Sigmoid colon (tissue), 7 donors: Measurements from ENCODE around the gene FTO. TPM values are rescaled to one million over a fixed set of nuclear protein-coding genes. Genes with fewer than 3 reads are reported as not detected.

Source experiments
- DNase-seq: peaks from one replicate; pipeline ENCODE4 v3.0.0-alpha.2; 2019
- H3K27ac ChIP-seq, 4 donors: fragments of 200-600 bp; sonication (generic); one replicate each; pipeline ENCODE4 v1.5.1; 2016 to 2019; ENCODE audit warnings: mild to moderate bottlenecking in 1 of 4
- H3K27me3 ChIP-seq, 3 donors: fragments of 200-600 bp; sonication (generic); one replicate each; pipeline ENCODE4 v1.5.1; 2019; ENCODE audit warnings: mild to moderate bottlenecking in 1 of 3
- H3K36me3 ChIP-seq, 4 donors: fragments of 200-600 bp; sonication (generic); one replicate each; pipeline ENCODE4 v1.5.1; 2016 to 2019
- H3K4me1 ChIP-seq, 4 donors: fragments of 200-600 bp; sonication (generic); one replicate each; pipeline ENCODE4 v1.5.1; 2017 to 2019
- H3K4me3 ChIP-seq, 4 donors: fragments of 200-600 bp; sonication (generic); one replicate each; pipeline ENCODE4 v1.5.1; 2017 to 2019; ENCODE audit warnings: mild to moderate bottlenecking in 2 of 4, moderate library complexity in 1 of 4
- H3K9me3 ChIP-seq, 4 donors: fragments of 200-600 bp in 3 of 4; sonication (generic) in 3 of 4; one replicate each; pipeline versions ENCODE4 v1.5.1 to v1.6.1; 2013 to 2019
- CTCF ChIP-seq, 4 experiments: fragments of 450-650 bp in 3 of 4; fragments of 200-600 bp in 1 of 4; IDR thresholded peaks; one replicate each; pipeline ENCODE4 v1.5.1; 2016 to 2019; ENCODE audit warnings: antibody characterized with exemption in 4 of 4, mild to moderate bottlenecking in 3 of 4, moderate library complexity in 2 of 4
- EP300 ChIP-seq, 4 donors: sonication (generic); formaldehyde crosslinking; IDR thresholded peaks; one replicate each; pipeline ENCODE4 v1.6.1; 2017; ENCODE audit warnings: antibody characterized with exemption in 4 of 4
- POLR2A ChIP-seq, 2 donors: fragments of 450-650 bp; IDR thresholded peaks; one replicate each; pipeline ENCODE4 v1.6.1; 2016; ENCODE audit warnings: antibody characterized with exemption in 2 of 2, mild to moderate bottlenecking in 2 of 2, moderate library complexity in 2 of 2
- POLR2AphosphoS5 ChIP-seq, 4 donors: sonication (generic); formaldehyde crosslinking; IDR thresholded peaks; one replicate each; pipeline ENCODE4 v1.6.1; 2017; ENCODE audit warnings: antibody characterized with exemption in 4 of 4
- WGBS, 2 donors: extraction: QIAGEN DNeasy Blood & Tissue Kit; methylation state at CpG; one replicate each; pipeline ENCODE4 v1.1.7; 2013; 5-methylcytosine and 5-hydroxymethylcytosine counted together
- intact Hi-C: fragments of 100-400 bp; cut with DNase I; formaldehyde crosslinking; loops from one replicate; pipeline ENCODE4 v1.15.1; 2023
- polyA plus RNA-seq, 3 donors: library from polyadenylated mRNA; stranded (reverse); fragments of 200-250 nt; gene quantifications; one replicate each; pipeline ENCODE4 v1.2.3, GENCODE V29; 2013
- total RNA-seq, 4 donors: library from RNA; depleted of rRNA; stranded (reverse); fragments of >200 nt; gene quantifications; one replicate each; pipeline ENCODE4 v1.1.0, GENCODE V29; 2016
- donor health status: healthy with polysubstance abuse.
- donor health status: Bipolar disorder and iron deficiency.
- donor health status: healthy.

Gene FTO
- total and polyA plus RNA-seq, 7 donors: 9.9 to 97.2 (median 77.8) TPM

GRCh38 chr16:53946746-53947386, 242.9 kb downstream of the FTO start:
- WGBS, 2 donors: 31 to 77% methylated on average over 5 of the region's 5 CpGs
- Histone ChIP-seq H3K27me3 (no peaks in the 10 kb centered on the region), H3K36me3 (no peaks in the 10 kb centered on the region), H3K4me3 (no peak overlapping the region), H3K4me1 (peaks cover 0 to under 1% (median 0%) of the 10 kb centered on the region in 4 donors), H3K9me3 (no peaks in the 10 kb centered on the region), H3K27ac (no peak overlapping the region)
- no peak for DNase-seq
- no peak for TF ChIP-seq POLR2A (IDR thresholded peaks at IDR 0.05)
- no peak for TF ChIP-seq CTCF (IDR thresholded peaks at IDR 0.05)
- TF ChIP-seq EP300 (IDR thresholded peaks at IDR 0.05): no peak
- TF ChIP-seq POLR2AphosphoS5 (IDR thresholded peaks at IDR 0.05): no peak
- intact Hi-C loops: no loop called here

- TF ChIP-seq POLR2AphosphoS5 (IDR thresholded peaks at IDR 0.05): no peak
- no peak for DNase-seq
- H3K36me3 ChIP-seq: no peaks in the 10 kb centered on the region
- intact Hi-C loops: no loop called here
- H3K27me3 ChIP-seq: no peaks in the 10 kb centered on the region
- 78 to 90% methylated on average over 7 of the region's 7 CpGs for WGBS, 2 donors
- peaks cover 0 to 8% (median 4%) of the 10 kb centered on the region in 4 donors for H3K4me1 ChIP-seq
- H3K9me3 ChIP-seq: no peaks in the 10 kb centered on the region
- H3K4me3 ChIP-seq: no peak overlapping the region
- no peak overlapping the region for H3K27ac ChIP-seq
Measured at GRCh38 chr16:53947642-53948041, 243.7 kb downstream of the FTO start.

- H3K27me3 ChIP-seq: no peaks in the 10 kb centered on the region
- intact Hi-C loops: no loop called here
- DNase-seq: no peak
- TF ChIP-seq POLR2A (IDR thresholded peaks at IDR 0.05) (no peak), CTCF (IDR thresholded peaks at IDR 0.05) (no peak), EP300 (IDR thresholded peaks at IDR 0.05) (no peak), POLR2AphosphoS5 (IDR thresholded peaks at IDR 0.05) (no peak)
- H3K27ac ChIP-seq: no peak overlapping the region
- no peak overlapping the region for H3K4me3 ChIP-seq
- WGBS, 2 donors: 83 to 95% methylated on average over 4 of the region's 4 CpGs
- no peaks in the 10 kb centered on the region for H3K9me3 ChIP-seq
- no peaks in the 10 kb centered on the region for H3K36me3 ChIP-seq
- peaks cover 0 to 12% (median 5%) of the 10 kb centered on the region in 4 donors for H3K4me1 ChIP-seq
Measured at GRCh38 chr16:53948326-53948725, 244.4 kb downstream of the FTO start.

GRCh38 chr16:53948734-53949430, 244.9 kb downstream of the FTO start:
- DNase-seq: no peak
- Histone ChIP-seq H3K27ac (no peak overlapping the region), H3K4me3 (no peak overlapping the region), H3K36me3 (no peaks in the 10 kb centered on the region), H3K4me1 (peaks cover 0 to 12% (median 5%) of the 10 kb centered on the region in 4 donors), H3K27me3 (no peaks in the 10 kb centered on the region), H3K9me3 (no peaks in the 10 kb centered on the region)
- intact Hi-C loops: no loop called here
- 92 to 93% methylated on average over 3 of the region's 3 CpGs for WGBS, 2 donors
- no peak for TF ChIP-seq CTCF (IDR thresholded peaks at IDR 0.05)
- TF ChIP-seq POLR2AphosphoS5 (IDR thresholded peaks at IDR 0.05): no peak
- TF ChIP-seq EP300 (IDR thresholded peaks at IDR 0.05): no peak
- no peak for TF ChIP-seq POLR2A (IDR thresholded peaks at IDR 0.05)

- intact Hi-C loops: no loop called here
- WGBS, 2 donors: 55 to 58% methylated on average over 6 of the region's 6 CpGs
Measured at GRCh38 chr16:53949715-53950410, 245.9 kb downstream of the FTO start.

More at GRCh38 chr16:53949715-53950410, 245.9 kb downstream of the FTO start:
- DNase-seq: no peak
- Histone ChIP-seq H3K9me3 (no peaks in the 10 kb centered on the region), H3K4me3 (no peak overlapping the region), H3K27me3 (no peaks in the 10 kb centered on the region), H3K27ac (no peak overlapping the region), H3K36me3 (no peaks in the 10 kb centered on the region), H3K4me1 (peaks cover 0 to 12% (median 5%) of the 10 kb centered on the region in 4 donors)
- TF ChIP-seq POLR2A (IDR thresholded peaks at IDR 0.05) (no peak), CTCF (IDR thresholded peaks at IDR 0.05) (no peak), POLR2AphosphoS5 (IDR thresholded peaks at IDR 0.05) (no peak), EP300 (IDR thresholded peaks at IDR 0.05) (no peak)
